ENCODE measurements around the gene POLH. TPM values are rescaled to one million over a fixed set of nuclear protein-coding genes. Genes with fewer than 3 reads are reported as not detected.
A peak's percentile ranks its signal among the peaks of the same experiment; 100 is the strongest.

The POLH gene
- polyA plus RNA-seq, 1 donor = 10.1 TPM

- no peak for DNase-seq (ENCODE audit: low read depth)
Observed at GRCh38 chr6:43606019-43606418, 30.0 kb downstream of the POLH start.

- peak; percentile 29 for DNase-seq (ENCODE audit: low read depth)
Observed at GRCh38 chr6:43608310-43608763, 32.4 kb downstream of the POLH start.

- DNase-seq (ENCODE audit: low read depth) = no peak
Observed at GRCh38 chr6:43608807-43609206, 32.8 kb downstream of the POLH start.

GRCh38 chr6:43609402-43609801 is 33.4 kb downstream of the POLH start:
- no peak for DNase-seq (ENCODE audit: low read depth)

- no peak for DNase-seq (ENCODE audit: low read depth)
Observed at GRCh38 chr6:43610431-43610830, 34.4 kb downstream of the POLH start.

GRCh38 chr6:43613721-43614395 is 37.9 kb downstream of the POLH start:
- DNase-seq (ENCODE audit: low read depth) = no peak

GRCh38 chr6:43614396-43614730 is 38.4 kb downstream of the POLH start:
- no peak for DNase-seq (ENCODE audit: low read depth)

GRCh38 chr6:43616725-43617472 is 40.9 kb downstream of the POLH start:
- no peak for DNase-seq (ENCODE audit: low read depth)

- no peak for DNase-seq (ENCODE audit: low read depth)
Observed at GRCh38 chr6:43621078-43621835, 45.3 kb downstream of the POLH start.

GRCh38 chr6:43621836-43622180 is 45.8 kb downstream of the POLH start:
- no peak for DNase-seq (ENCODE audit: low read depth)

- no peak for DNase-seq (ENCODE audit: low read depth)
Observed at GRCh38 chr6:43622541-43622940, 46.6 kb downstream of the POLH start.

- DNase-seq (ENCODE audit: low read depth) = no peak
Observed at GRCh38 chr6:43623880-43624785, 48.1 kb downstream of the POLH start.

- DNase-seq (ENCODE audit: low read depth) = no peak
Observed at GRCh38 chr6:43624786-43625288, 48.9 kb downstream of the POLH start.

GRCh38 chr6:43625393-43625992 is 49.5 kb downstream of the POLH start:
- DNase-seq (ENCODE audit: low read depth) = no peak

GRCh38 chr6:43627008-43627825 is 51.2 kb downstream of the POLH start:
- peak; percentile 64 for DNase-seq (ENCODE audit: low read depth)

GRCh38 chr6:43628393-43629103 is 52.6 kb downstream of the POLH start:
- DNase-seq (ENCODE audit: low read depth) = no peak

- DNase-seq (ENCODE audit: low read depth) = peak; percentile 97
Observed at GRCh38 chr6:43629104-43629504, 53.1 kb downstream of the POLH start, which contains the start of gene GTPBP2. GTPBP2 (minus strand) TSS chr6:43629264; CDS start chr6:43629162, 102 bp downstream.

- DNase-seq (ENCODE audit: low read depth) = peak; percentile 97
Observed at GRCh38 chr6:43629505-43630300, 53.7 kb downstream of the POLH start.

Measured in forelimb muscle (tissue), 1 donor.